Nephron (organoid): ENCODE data around the gene SEMA5A.

Source experiments
- H3K27ac Mint-ChIP-seq, 3 experiments: 2 replicates each; pipeline ENCODE4 v1.8.0; 2020; ENCODE audit warnings: mixed read lengths in 3 of 3, mild to moderate bottlenecking in 2 of 3, moderate library complexity in 1 of 3
- H3K27me3 Mint-ChIP-seq: 2 replicates; pipeline ENCODE4 v1.8.0; 2021; ENCODE audit warnings: low read depth, mild to moderate bottlenecking, moderate library complexity, mixed read lengths
- H3K36me3 Mint-ChIP-seq: 2 replicates; pipeline ENCODE4 v1.8.0; 2020; ENCODE audit warnings: low read depth, mixed read lengths
- H3K4me1 Mint-ChIP-seq: 2 replicates; pipeline ENCODE4 v1.8.0; 2020; ENCODE audit warnings: mixed read lengths
- H3K4me3 Mint-ChIP-seq, 3 experiments: 2 replicates each; pipeline ENCODE4 v1.8.0; 2020; ENCODE audit warnings: mild to moderate bottlenecking in 3 of 3, mixed read lengths in 3 of 3, moderate library complexity in 2 of 3
- H3K9me3 Mint-ChIP-seq: 2 replicates; pipeline ENCODE4 v1.8.0; 2020; ENCODE audit warnings: mixed read lengths
- CTCF ChIP-seq, 3 experiments: fragments of 200-600 bp; sonication (generic); IDR thresholded peaks; one replicate each; pipeline ENCODE4 v1.5.0; 2021; ENCODE audit warnings: antibody characterized with exemption in 3 of 3; ENCODE audit not compliant: unreplicated experiment in 3 of 3

The SEMA5A gene

DNA sequence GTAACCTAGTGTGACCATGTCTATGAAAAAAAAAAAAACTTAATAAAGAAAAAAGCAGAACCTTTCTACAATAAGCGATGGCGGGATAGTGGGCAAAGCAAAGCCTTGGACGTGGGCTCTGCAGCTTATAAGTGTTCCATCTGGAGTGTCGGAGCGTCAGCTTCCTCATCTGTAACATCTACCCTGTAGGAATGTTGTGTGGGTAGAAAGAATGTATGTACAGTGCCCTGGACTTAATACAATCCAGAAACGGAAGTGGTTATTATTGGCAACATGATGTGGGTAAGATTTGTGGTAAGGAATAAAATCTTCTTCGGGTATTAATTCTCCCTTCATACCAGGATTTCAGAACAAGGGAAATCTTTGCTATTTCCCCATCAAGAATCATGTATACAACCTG is 66.5 kb downstream of the SEMA5A start:
- Mint-ChIP-seq H3K36me3 (peaks cover 28% of the 10 kb centered on the region), H3K4me3 (no peak overlapping the region), H3K4me1 (peaks cover 12% of the 10 kb centered on the region), H3K27me3 (no peaks in the 10 kb centered on the region), H3K9me3 (peaks cover 24% of the 10 kb centered on the region), H3K27ac (no peak overlapping the region)
- no peak for TF ChIP-seq CTCF (IDR thresholded peaks at IDR 0.05; ENCODE audit: unreplicated experiment in 3 of 3)

DNA sequence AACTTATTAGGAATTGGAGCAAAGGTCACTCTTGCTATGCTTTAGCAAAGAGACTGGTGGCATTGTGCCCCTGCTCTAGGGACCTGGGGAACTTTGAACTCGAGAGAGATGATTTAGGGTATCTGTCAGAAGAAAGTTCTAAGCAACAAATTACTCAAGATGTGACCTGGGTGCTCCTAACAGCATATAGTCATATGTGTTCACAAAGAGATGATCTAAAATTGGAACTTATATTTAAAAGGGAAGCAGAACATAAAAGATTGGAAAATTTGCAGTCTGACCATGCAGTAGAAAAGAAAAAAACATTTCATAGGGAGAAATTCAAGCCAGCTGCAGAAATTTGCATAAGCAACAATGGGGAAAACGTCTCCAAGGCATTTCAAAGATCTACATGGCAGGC is 68.3 kb downstream of the SEMA5A start:
- H3K4me1 Mint-ChIP-seq, result peaks cover 16% of the 10 kb centered on the region
- H3K9me3 Mint-ChIP-seq, result peaks cover 24% of the 10 kb centered on the region
- H3K27ac Mint-ChIP-seq, result no peak overlapping the region
- H3K36me3 Mint-ChIP-seq, result peaks cover 28% of the 10 kb centered on the region
- H3K4me3 Mint-ChIP-seq, result no peak overlapping the region
- no peaks in the 10 kb centered on the region for H3K27me3 Mint-ChIP-seq
- TF ChIP-seq CTCF (IDR thresholded peaks at IDR 0.05; ENCODE audit: unreplicated experiment in 3 of 3), result no peak

- Mint-ChIP-seq H3K4me3 (no peak overlapping the region), H3K36me3 (peaks cover 25% of the 10 kb centered on the region), H3K27me3 (no peaks in the 10 kb centered on the region), H3K4me1 (peaks cover 21% of the 10 kb centered on the region), H3K9me3 (peaks cover 19% of the 10 kb centered on the region), H3K27ac (peak overlapping the region in 1 of 3 experiments; percentile 54)
- no peak for TF ChIP-seq CTCF (IDR thresholded peaks at IDR 0.05; ENCODE audit: unreplicated experiment in 3 of 3)
These were observed 71.5 kb downstream of the SEMA5A start for GRCh38 chr5:9474219-9475002.

DNA sequence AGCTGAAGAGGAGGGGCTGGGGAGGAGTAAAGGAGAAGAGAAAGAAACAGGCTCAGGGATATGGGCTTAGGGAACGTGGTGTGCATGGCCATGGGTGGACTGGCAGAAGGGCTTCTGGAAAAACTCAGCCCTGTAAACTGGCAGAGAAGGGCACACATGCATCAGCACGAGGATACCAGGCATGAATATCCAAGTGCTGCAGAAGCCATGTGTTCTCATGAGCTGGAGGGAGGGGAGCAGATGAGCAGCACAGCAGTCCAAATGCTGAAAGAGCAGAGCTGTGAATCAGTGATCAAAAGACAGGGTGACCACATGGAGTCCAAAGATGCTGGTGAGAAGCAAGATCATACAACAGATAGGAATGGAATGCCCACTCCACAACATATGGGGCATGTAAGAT is 72.3 kb downstream of the SEMA5A start:
- H3K27ac Mint-ChIP-seq, result peak overlapping the region in 1 of 3 experiments; percentile 13
- TF ChIP-seq CTCF (IDR thresholded peaks at IDR 0.05; ENCODE audit: unreplicated experiment in 3 of 3), result no peak
- no peaks in the 10 kb centered on the region for H3K27me3 Mint-ChIP-seq
- peaks cover 11% of the 10 kb centered on the region for H3K9me3 Mint-ChIP-seq
- H3K36me3 Mint-ChIP-seq, result peaks cover 17% of the 10 kb centered on the region
- no peak overlapping the region for H3K4me3 Mint-ChIP-seq
- H3K4me1 Mint-ChIP-seq, result peaks cover 21% of the 10 kb centered on the region

GRCh38 chr5:9470410-9470809 is 75.5 kb downstream of the SEMA5A start:
- Mint-ChIP-seq H3K4me3 (no peak overlapping the region), H3K36me3 (no peaks in the 10 kb centered on the region), H3K27me3 (no peaks in the 10 kb centered on the region), H3K4me1 (peaks cover 36% of the 10 kb centered on the region), H3K27ac (peak overlapping the region in 1 of 3 experiments; percentile 72), H3K9me3 (no peaks in the 10 kb centered on the region)
- TF ChIP-seq CTCF (IDR thresholded peaks at IDR 0.05; ENCODE audit: unreplicated experiment in 3 of 3), result no peak

DNA sequence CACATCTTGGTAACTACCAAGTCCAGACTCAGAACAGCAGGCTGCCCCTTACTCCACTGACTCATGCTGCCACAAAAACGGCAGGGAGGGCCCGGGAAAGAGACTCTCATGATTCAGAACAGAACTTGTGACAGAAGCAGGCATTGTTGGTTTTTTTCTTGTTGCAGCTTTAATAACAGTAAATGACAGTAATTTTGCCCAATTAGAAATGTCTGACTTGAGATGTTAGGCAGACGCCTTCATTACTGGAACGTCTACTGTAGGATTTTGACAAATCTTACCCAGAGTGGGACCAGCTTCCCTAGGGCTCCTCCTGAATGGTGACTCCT is 77.9 kb downstream of the SEMA5A start:
- Mint-ChIP-seq H3K4me1 (peaks cover 20% of the 10 kb centered on the region), H3K27ac (peak overlapping the region; percentile 44 to 77 (median 72)), H3K9me3 (no peaks in the 10 kb centered on the region), H3K27me3 (no peaks in the 10 kb centered on the region), H3K36me3 (no peaks in the 10 kb centered on the region), H3K4me3 (no peak overlapping the region)
- no peak for TF ChIP-seq CTCF (IDR thresholded peaks at IDR 0.05; ENCODE audit: unreplicated experiment in 3 of 3)
